Uterus (tissue), 4 donors: Measurements from ENCODE around the gene HAPLN2. TPM values are rescaled to one million over a fixed set of nuclear protein-coding genes. Genes with fewer than 3 reads are reported as not detected.

Source experiments
- DNase-seq, 2 donors: peaks; one replicate each; pipeline ENCODE4 v3.0.0-alpha.2; 2019 to 2020
- H3K27ac ChIP-seq, 2 donors: fragments of 200-600 bp; sonication (generic); 1 replicate in 1 of 2; 2 replicates in 1 of 2; pipeline ENCODE4 v1.5.1; 2016 to 2018
- H3K27me3 ChIP-seq, 2 donors: fragments of 200-600 bp; sonication (generic); one replicate each; pipeline ENCODE4 v1.5.1; 2018 to 2019; ENCODE audit warnings: control low read depth in 1 of 2
- H3K36me3 ChIP-seq, 2 donors: fragments of 200-600 bp; sonication (generic); one replicate each; pipeline ENCODE4 v1.5.1; 2019; ENCODE audit warnings: control low read depth in 1 of 2
- H3K4me1 ChIP-seq, 2 donors: fragments of 200-600 bp; sonication (generic); one replicate each; pipeline ENCODE4 v1.5.1; 2018 to 2019; ENCODE audit warnings: control low read depth in 1 of 2
- H3K4me3 ChIP-seq, 2 donors: fragments of 200-600 bp; sonication (generic); 1 replicate in 1 of 2; 2 replicates in 1 of 2; pipeline ENCODE4 v1.5.1; 2018 to 2019; ENCODE audit warnings: mild to moderate bottlenecking in 1 of 2
- H3K9me3 ChIP-seq, 2 donors: fragments of 200-600 bp; sonication (generic); one replicate each; pipeline ENCODE4 v1.5.1; 2019; ENCODE audit warnings: control low read depth in 1 of 2
- POLR2A ChIP-seq, 2 donors: fragments of 450-650 bp; IDR thresholded peaks; one replicate each; pipeline ENCODE4 v1.6.1; 2016; ENCODE audit warnings: antibody characterized with exemption in 2 of 2, mild to moderate bottlenecking in 1 of 2, moderate library complexity in 1 of 2
- intact Hi-C: fragments of 100-400 bp; cut with DNase I; formaldehyde crosslinking; loops from one replicate; pipeline ENCODE4 v1.15.1; 2023; ENCODE audit warnings: low total_unique reads
- total RNA-seq, 4 donors: library from RNA; depleted of rRNA in 3 of 4; stranded (reverse); fragments of >200 nt in 3 of 4; gene quantifications; one replicate each; pipeline versions ENCODE4 v1.1.0 to v1.2.4, GENCODE V29; 2014 to 2023
- TF ChIP-seq, protein P1 (sequence below), 4 experiments: fragments of 200-600 bp in 2 of 4; fragments of 450-650 bp in 2 of 4; sonication (generic) in 2 of 4; IDR thresholded peaks; one replicate each; pipeline ENCODE4 v1.5.1; 2016 to 2019; ENCODE audit warnings: antibody characterized with exemption in 4 of 4, mild to moderate bottlenecking in 2 of 4, moderate library complexity in 1 of 4
- donor health status: DM: yes; HTN: yes; CAD: no.

HAPLN2 gene
- total RNA-seq, 4 donors from 2014 or later, result 0.77 to 3.9 TPM; not detected in 2

DNA sequence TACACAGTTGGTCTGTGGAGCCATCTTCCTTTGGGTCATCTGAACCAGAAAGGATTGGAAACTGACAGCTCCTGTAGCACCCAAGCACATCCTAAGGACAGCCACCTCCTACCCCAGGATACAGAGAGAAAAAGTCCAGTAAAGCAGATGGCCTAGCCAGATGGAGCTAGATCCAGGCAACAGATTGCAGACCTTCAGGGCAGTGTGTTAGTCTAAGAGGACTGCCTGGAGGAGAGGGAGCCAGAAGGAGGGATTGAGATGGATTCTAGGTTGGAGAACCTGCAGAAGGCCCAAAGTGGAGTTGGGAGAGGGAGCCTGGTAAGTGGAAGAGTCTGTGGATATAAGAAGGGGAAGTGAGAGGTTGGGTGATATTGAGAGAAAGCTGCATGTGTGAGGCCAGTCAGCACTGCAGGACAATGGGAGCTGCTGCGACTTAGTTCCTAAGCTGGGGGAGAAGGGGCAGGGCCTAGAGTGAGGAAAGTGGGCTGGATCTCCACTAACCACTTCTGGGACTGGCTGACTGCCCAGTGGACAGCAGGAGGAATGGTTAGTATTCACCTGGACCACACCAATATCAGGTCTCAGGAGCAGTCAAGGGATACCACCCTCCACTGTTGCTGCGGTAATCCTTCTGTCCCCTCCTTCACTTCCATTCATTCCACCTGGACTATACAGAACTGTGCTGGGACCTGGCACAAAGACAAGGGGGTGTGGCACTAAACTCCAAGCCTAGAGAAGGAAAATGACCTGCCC lies 36.1 kb downstream of the HAPLN2 start:
- no peaks in the 10 kb centered on the region for H3K27me3 ChIP-seq
- intact Hi-C loops, result no loop called here
- no peaks in the 10 kb centered on the region for H3K36me3 ChIP-seq
- TF ChIP-seq, protein P1, sequence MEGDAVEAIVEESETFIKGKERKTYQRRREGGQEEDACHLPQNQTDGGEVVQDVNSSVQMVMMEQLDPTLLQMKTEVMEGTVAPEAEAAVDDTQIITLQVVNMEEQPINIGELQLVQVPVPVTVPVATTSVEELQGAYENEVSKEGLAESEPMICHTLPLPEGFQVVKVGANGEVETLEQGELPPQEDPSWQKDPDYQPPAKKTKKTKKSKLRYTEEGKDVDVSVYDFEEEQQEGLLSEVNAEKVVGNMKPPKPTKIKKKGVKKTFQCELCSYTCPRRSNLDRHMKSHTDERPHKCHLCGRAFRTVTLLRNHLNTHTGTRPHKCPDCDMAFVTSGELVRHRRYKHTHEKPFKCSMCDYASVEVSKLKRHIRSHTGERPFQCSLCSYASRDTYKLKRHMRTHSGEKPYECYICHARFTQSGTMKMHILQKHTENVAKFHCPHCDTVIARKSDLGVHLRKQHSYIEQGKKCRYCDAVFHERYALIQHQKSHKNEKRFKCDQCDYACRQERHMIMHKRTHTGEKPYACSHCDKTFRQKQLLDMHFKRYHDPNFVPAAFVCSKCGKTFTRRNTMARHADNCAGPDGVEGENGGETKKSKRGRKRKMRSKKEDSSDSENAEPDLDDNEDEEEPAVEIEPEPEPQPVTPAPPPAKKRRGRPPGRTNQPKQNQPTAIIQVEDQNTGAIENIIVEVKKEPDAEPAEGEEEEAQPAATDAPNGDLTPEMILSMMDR (IDR thresholded peaks at IDR 0.05), result no peak
- no peak for TF ChIP-seq POLR2A (IDR thresholded peaks at IDR 0.05)
- no peak for DNase-seq
- no peaks in the 10 kb centered on the region for H3K9me3 ChIP-seq
- peaks cover 3 to 9% of the 10 kb centered on the region in 2 donors for H3K4me1 ChIP-seq
- H3K4me3 ChIP-seq, result no peak overlapping the region
- H3K27ac ChIP-seq, result no peak overlapping the region

DNA sequence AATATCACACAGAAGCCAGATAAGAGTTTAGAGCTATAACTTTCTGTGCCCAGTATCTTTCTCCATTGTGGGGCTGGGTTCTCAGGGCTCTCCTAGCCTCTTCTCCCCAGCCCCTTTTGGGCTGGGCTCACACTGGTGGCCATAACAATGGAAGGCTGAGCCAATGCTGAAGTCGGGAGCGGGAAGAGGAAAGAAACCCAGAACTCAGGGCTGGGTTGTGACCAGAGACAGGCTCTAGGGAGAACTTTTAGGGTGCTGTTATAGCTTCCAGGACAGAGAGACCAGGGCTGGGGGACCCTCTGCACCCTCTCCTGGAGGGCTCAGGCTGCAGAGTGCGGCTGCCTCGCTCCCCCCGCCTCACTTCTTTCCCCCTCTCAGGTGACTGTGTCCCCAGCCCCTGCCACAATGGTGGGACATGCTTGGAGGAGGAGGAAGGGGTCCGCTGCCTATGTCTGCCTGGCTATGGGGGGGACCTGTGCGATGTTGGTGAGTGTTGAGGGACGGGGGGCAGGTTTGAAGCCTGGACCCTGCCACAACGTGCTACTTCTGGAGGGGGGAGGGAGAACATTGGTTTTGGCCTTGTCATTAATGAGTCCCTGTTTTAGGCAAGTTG lies 36.8 kb downstream of the HAPLN2 start:
- TF ChIP-seq, protein P1 (IDR thresholded peaks at IDR 0.05), result no peak
- no peak for TF ChIP-seq POLR2A (IDR thresholded peaks at IDR 0.05)
- no peak for DNase-seq
- intact Hi-C loops, result no loop called here
- Histone ChIP-seq H3K9me3 (no peaks in the 10 kb centered on the region), H3K27me3 (no peaks in the 10 kb centered on the region), H3K36me3 (no peaks in the 10 kb centered on the region), H3K27ac (no peak overlapping the region), H3K4me1 (peaks cover 3 to 9% of the 10 kb centered on the region in 2 donors), H3K4me3 (no peak overlapping the region)

DNA sequence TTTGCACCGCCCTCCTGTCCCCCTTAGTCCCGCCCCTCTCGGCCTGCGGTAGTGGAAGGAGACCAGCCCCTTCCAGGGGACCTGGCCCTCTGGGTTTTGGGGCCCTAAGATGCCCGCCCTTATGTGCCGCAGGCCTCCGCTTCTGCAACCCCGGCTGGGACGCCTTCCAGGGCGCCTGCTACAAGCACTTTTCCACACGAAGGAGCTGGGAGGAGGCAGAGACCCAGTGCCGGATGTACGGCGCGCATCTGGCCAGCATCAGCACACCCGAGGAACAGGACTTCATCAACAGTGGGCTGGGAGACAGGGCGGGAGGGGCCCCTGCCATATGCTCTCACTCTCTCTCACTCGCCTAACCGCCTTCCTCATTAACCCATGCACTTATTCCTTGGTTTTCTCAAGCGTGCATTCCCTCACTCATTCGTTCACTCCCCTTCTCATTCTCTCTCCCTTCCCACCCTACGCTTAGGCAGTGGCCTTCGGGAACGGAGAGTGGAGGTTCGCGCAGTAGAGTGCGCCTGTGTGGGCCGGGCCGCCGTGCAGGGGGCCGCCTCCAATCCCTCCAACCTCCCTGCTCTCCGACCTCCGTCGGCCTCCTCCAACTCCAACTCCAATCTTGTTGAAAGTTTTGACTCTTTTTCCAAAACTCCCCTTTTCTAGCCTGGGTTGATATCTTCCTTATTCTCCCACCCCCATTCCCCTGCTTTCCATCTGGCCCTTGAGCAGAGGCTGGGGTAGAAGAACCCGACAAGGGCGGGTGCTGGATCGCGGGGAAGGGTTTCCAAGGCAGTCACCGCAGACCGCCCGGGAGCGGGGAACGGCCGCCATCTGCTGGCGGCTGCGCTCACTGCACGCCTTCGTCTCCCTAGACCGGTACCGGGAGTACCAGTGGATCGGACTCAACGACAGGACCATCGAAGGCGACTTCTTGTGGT lies 37.9 kb downstream of the HAPLN2 start:
- Histone ChIP-seq H3K4me1 (peaks cover 10 to 13% of the 10 kb centered on the region in 2 donors), H3K27me3 (no peaks in the 10 kb centered on the region), H3K27ac (peak overlapping the region; percentile 24 to 40), H3K4me3 (peak overlapping the region; percentile 22 to 30), H3K9me3 (no peaks in the 10 kb centered on the region), H3K36me3 (no peaks in the 10 kb centered on the region)
- intact Hi-C loops, result no loop called here
- DNase-seq, result peak; percentile 80 to 88
- TF ChIP-seq POLR2A (IDR thresholded peaks at IDR 0.05), result no peak
- TF ChIP-seq, protein P1 (IDR thresholded peaks at IDR 0.05), result peak; percentile 96 to 99 (median 98)

DNA sequence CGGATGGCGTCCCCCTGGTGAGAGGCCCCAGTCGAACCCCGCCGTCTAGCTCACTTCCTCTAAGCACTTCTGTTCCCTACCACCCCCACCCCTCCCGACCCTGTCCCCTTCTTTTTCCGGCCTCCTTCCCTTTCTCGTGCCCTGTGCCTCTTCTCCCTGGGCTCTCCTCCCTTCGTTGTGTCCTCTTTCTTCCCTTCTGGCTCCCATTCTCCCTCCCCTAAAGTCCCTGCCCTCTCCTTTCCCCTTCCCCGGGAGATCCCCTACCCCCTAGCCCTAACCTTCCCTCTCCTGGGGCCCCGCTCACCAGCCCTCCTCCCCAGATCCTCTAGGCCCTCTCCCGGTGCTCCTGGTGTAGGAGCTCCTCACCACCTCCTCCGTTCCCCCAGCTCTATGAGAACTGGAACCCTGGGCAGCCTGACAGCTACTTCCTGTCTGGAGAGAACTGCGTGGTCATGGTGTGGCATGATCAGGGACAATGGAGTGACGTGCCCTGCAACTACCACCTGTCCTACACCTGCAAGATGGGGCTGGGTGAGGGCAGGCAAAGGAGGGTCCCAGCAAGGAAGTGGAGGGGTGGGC lies 38.6 kb downstream of the HAPLN2 start:
- intact Hi-C loops, result no loop called here
- no peak for DNase-seq
- peaks cover 13% of the 10 kb centered on the region in 2 donors for H3K4me1 ChIP-seq
- no peak for TF ChIP-seq POLR2A (IDR thresholded peaks at IDR 0.05)
- TF ChIP-seq, protein P1 (IDR thresholded peaks at IDR 0.05), result no peak
- no peak overlapping the region for H3K27ac ChIP-seq
- H3K27me3 ChIP-seq, result no peaks in the 10 kb centered on the region
- no peaks in the 10 kb centered on the region for H3K36me3 ChIP-seq
- no peak overlapping the region for H3K4me3 ChIP-seq
- H3K9me3 ChIP-seq, result no peaks in the 10 kb centered on the region
